GM19035 (cell line): ENCODE measurements around the gene DLG2.
"Not testable (repeated sequence)": the region's sequence is repeated elsewhere in the genome, so short reads cannot be mapped to it uniquely, and the experiment has no call there.

ENCODE experiments used
- ATAC-seq: cut with Tn5 transposase; IDR thresholded peaks from one replicate; pipeline ENCODE4 v1.9.1; 2021; ENCODE audit not compliant: unreplicated experiment

Gene DLG2

GRCh38 chr11:84319863-84320262 lies 1307.3 kb downstream of the DLG2 start:
- no peak for ATAC-seq

GRCh38 chr11:84316866-84317555 lies 1310.1 kb downstream of the DLG2 start:
- no peak for ATAC-seq

- ATAC-seq: no peak
Measured at GRCh38 chr11:84313830-84314359, 1313.2 kb downstream of the DLG2 start.

GRCh38 chr11:84310268-84310667 lies 1316.9 kb downstream of the DLG2 start:
- ATAC-seq: no peak

- not testable (repeated sequence) for ATAC-seq
Measured at GRCh38 chr11:84308491-84308890, 1318.7 kb downstream of the DLG2 start.

GRCh38 chr11:84300092-84300491 lies 1327.1 kb downstream of the DLG2 start:
- ATAC-seq: no peak

GRCh38 chr11:84297570-84297969 lies 1329.6 kb downstream of the DLG2 start:
- ATAC-seq: no peak

- ATAC-seq: no peak
Measured at GRCh38 chr11:84295815-84296214, 1331.3 kb downstream of the DLG2 start.

- ATAC-seq: no peak
Measured at GRCh38 chr11:84292955-84293354, 1334.2 kb downstream of the DLG2 start.

GRCh38 chr11:84292006-84292405 lies 1335.1 kb downstream of the DLG2 start:
- ATAC-seq: no peak

GRCh38 chr11:84290647-84291046 lies 1336.5 kb downstream of the DLG2 start:
- no peak for ATAC-seq

GRCh38 chr11:84289381-84289906 lies 1337.7 kb downstream of the DLG2 start:
- peak; percentile 99 for ATAC-seq

GRCh38 chr11:84273541-84273940 lies 1353.6 kb downstream of the DLG2 start:
- ATAC-seq: no peak

GRCh38 chr11:84270466-84270865 lies 1356.7 kb downstream of the DLG2 start:
- ATAC-seq: no peak

- ATAC-seq: no peak
Measured at GRCh38 chr11:84264066-84264465, 1363.1 kb downstream of the DLG2 start.

GRCh38 chr11:84261707-84262106 lies 1365.4 kb downstream of the DLG2 start:
- no peak for ATAC-seq

- ATAC-seq: no peak
Measured at GRCh38 chr11:84260862-84261261, 1366.3 kb downstream of the DLG2 start.

GRCh38 chr11:84256618-84257017 lies 1370.5 kb downstream of the DLG2 start:
- ATAC-seq: peak; percentile 48

GRCh38 chr11:84255483-84255882 lies 1371.7 kb downstream of the DLG2 start:
- no peak for ATAC-seq

GRCh38 chr11:84250834-84251613 lies 1376.1 kb downstream of the DLG2 start:
- no peak for ATAC-seq

GRCh38 chr11:84249344-84250135 lies 1377.6 kb downstream of the DLG2 start:
- peak; percentile 65 for ATAC-seq
